HG03025 (cell line): Measurements from ENCODE around the gene CDK5RAP3.
"Not testable (repeated sequence)": the region's sequence is repeated elsewhere in the genome, so short reads cannot be mapped to it uniquely, and the experiment has no call there.

Experiments
- ATAC-seq: cut with Tn5 transposase; IDR thresholded peaks from one replicate; pipeline ENCODE4 v1.9.1; 2021; ENCODE audit warnings: mild to moderate bottlenecking, moderate library complexity; ENCODE audit not compliant: unreplicated experiment, low FRiP score

Gene CDK5RAP3

DNA sequence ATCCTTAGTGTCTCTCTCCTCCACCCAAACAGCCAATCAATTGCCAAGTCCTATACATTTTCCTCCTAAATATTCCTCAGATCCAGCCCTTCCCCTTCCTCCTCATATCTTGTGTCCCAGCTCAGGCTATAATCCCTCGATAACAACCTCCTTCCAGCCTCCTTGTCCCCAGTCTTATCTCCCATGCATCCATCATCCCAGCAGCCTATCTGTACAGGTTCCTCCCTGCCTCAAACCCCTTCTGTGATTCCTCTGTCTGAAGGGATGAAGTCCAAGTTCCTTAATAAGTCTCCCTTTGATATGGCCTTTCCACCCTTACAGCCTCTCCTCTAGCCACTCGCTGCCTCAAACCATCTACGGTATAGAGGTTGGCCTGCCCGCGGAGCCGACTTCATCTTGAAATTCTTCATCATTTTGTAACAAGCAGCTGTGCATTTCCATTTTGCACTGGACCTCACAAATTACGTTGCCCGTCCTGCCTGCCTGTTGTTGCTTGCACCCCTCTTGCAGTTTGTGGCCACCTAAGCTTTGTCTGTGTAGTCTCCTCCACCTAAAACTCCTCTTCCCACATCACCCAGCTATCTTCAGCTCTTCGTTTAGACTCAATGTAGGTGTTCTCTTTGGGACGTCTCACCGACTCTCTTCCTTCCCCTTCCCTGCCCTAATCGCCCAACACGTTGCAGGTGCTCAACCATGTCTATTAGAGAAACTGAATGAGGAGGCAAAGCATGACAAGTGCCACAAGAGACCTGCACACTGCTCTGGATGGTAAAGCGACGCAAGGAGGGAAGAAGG, 786 bp upstream of the CDK5RAP3 start:
- ATAC-seq, result no peak

DNA sequence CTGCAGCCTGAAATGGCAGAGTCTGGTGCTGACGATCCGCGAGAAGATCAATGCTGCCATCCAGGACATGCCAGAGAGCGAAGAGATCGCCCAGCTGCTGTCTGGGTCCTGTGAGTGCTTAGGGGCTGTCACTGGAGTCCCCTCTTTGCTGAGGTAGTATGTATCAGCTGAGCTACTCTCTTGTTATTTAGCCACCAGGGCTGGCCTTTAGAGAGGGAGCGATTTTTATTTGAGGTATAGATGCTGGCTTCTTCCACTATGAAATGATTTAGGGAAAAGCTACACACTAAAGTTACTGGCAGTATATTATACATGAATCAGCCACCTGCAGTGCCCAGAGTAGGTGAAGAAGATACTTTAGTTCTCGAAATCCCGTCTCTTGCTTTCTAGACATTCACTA, 2.6 kb downstream of the CDK5RAP3 start:
- no peak for ATAC-seq

DNA sequence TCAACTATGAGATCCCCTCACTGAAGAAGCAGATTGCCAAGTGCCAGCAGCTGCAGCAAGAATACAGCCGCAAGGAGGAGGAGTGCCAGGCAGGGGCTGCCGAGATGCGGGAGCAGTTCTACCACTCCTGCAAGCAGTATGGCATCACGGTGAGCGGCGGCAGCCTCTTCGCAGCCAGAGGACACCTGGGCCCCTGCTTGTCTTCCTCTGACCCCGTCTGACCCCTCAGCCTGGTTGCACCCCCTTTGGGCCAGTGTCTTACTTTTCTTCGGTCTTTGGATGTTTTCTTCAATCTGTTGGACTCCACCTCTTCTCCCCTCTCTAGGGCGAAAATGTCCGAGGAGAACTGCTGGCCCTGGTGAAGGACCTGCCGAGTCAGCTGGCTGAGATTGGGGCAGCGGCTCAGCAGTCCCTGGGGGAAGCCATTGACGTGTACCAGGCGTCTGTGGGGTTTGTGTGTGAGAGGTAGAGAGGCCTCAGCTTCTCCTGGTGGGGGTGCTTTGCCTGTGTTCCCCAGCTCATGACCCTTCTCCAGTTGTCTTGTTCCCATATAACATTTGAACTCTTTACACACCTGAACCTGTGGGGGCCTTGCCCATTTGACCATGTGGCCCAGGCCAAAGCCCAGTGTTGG, 4.4 kb downstream of the CDK5RAP3 start:
- ATAC-seq, result no peak

DNA sequence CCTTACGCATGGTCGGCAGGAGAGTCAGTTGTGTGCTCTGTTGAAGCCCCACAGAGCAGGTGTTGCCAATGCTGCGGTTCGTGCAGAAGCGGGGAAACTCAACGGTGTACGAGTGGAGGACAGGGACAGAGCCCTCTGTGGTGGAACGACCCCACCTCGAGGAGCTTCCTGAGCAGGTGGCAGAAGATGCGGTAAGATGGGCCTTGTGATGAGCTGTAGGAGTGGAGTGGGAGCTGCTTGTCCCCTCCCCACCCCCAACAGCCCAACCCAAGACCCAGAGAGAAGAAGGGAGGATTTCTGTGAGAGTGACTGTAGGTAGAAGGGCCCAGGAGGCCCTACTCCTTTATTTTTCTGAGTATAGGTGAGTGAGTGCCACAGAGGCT, 4.9 kb downstream of the CDK5RAP3 start:
- no peak for ATAC-seq

DNA sequence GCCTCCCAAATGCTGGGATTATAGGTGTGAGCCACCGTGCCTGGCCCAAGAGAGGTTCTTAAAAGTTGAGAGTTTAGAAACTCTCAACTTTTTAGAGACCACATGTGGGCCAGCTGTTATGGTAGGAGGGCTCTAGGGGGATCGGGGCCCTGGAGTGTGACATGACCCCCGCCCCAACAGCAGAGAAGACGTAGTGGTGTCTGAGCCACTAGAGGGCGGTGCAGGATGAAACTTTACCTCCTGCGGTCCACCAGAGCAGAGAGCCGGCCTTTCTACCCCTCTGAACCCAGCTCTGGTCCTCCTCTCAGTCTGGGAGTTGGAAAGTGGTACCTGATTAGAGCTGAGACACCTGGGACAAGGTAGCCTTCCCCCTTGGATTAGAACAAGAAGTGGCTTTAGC, 7.4 kb downstream of the CDK5RAP3 start:
- ATAC-seq, result no peak

DNA sequence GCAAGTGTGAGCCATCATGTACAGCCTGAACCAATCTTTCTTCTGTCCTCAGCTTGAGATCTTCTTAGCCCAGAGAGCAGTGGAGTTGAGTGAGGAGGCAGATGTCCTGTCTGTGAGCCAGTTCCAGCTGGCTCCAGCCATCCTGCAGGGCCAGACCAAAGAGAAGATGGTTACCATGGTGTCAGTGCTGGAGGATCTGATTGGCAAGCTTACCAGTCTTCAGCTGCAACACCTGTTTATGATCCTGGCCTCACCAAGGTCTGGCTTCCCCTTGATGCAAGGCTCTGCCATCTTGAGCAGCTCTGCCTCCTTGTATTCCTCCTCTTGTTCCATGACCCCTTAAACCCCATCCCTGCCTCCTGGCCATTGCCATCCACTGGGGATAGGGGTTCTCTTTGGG, 9.6 kb downstream of the CDK5RAP3 start:
- ATAC-seq, result no peak

DNA sequence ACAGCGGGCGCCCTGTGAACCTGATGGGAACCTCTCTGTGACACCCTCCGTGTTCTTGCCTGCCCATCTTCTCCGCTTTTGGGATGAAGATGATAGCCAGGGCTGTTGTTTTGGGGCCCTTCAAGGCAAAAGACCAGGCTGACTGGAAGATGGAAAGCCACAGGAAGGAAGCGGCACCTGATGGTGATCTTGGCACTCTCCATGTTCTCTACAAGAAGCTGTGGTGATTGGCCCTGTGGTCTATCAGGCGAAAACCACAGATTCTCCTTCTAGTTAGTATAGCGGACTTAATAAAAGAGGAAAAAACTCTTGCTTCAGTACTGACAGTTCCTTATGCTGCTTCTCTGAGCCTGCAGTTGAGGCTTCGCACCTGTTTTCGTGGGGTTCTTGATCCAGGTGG, 10.5 kb downstream of the CDK5RAP3 start:
- no peak for ATAC-seq

DNA sequence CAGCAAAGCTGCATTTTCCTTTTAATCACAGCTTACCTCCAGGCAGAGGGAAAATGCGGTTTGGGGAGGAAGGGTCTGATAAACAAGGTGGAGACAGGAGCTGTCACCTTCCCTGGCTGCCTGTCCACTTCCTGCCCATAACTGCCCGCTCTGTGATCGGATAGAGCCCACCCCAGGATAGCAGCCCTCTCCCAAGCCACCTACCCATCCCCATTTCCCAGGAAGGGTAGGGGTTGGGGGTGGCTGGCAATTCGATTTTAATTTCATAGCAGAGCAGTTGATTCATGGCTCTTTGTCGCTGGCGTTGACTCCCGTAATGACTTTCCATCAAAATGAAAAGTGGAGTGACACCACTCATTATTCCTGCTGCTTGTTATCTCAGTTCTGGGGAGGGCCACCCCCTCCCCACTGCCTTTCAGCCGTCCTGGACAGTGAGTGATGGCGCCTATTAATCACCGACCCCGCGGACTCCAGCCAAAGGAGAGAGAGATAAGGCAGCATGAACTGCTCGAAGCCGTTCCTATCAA, 11.2 kb downstream of the CDK5RAP3 start:
- ATAC-seq, result no peak

DNA sequence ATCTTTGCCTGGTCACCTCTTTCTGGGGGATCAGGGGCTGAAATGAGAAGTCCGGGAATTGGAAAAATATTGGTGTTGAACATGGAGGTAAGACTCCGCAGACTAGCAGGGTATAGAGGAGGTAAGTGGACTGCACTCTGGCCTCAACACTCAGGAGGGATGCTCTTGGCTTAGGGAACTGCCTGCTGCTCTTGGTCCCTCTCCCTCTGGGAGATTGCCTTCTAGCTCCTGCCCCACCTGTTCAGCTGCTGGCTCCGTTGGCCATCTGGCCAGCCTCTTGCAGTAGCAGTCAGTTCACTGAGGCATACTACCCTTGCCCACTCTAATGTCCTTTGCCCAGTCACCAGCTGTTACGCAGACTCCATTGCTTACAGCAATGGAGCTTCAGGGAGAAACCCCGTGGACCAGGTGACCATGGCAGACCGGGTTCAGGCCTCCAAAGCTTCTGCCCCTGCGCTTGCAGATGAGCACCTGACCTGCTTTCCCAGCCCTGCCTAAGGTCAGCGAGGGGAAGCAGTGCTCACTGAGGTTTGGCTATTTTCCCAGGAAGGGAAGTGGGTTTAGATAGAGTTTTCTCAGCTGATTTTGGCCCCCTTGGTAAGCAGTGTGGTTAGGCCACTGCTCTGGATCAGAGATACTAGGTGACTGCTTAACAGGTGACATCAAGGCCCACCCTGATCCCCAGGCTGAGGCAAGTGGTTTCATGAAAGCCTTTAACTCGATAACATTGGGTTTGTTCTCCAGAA, 11.9 kb downstream of the CDK5RAP3 start:
- ATAC-seq, result no peak

DNA sequence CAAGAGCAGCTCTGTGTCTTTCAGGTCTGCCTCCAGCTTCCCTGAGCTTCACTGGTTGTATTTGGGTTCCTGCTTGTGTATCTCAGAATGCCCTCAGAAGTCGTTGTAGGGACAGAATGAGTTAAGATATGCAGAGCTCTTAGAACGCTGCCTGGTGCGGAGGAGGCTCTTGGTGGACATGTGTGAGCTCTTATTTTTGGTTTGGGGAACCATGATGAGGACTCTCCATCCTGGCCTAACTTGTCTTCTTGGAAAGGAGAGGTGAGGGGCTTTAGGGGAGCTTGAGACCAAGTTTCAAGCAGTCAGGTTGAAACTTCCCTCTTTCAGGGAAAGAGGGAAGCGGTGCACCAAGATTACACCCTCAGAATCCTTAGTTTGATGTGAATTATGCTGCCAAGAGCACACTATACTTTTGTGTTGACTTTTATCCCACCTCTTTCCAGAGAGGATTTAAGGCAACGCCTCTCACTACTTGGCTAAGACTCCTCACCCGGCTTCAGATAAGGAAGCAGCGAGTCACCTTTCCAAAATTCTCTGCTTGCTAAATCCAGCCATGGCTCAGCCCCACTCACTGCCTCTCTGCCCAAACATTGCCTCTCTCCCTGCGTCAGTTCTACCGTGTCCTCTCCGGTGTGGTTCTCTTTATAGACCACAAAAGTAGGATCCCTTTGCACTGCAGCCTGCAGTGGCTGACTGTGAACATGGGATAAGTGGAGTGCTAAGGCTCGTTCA, 12.7 kb downstream of the CDK5RAP3 start:
- no peak for ATAC-seq

DNA sequence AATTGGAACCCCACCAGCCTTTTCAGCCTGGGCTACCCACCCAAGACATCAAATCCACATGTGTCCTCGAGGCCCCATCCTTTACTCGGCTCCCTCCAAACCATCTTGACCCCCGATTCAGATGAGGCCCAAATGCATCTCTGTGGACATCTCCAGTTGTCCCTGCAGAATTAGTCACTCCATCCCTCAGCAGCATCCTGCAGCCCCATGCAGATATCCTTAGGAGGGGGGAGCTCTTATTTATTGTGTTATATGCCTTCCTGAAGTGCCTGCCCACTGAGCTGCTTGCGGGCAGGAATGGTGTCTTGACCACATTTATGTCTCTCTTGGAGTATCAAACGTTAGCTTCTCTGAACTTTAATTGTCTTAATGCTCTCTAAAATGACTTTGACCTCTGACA, 15.6 kb downstream of the CDK5RAP3 start:
- ATAC-seq, result no peak

DNA sequence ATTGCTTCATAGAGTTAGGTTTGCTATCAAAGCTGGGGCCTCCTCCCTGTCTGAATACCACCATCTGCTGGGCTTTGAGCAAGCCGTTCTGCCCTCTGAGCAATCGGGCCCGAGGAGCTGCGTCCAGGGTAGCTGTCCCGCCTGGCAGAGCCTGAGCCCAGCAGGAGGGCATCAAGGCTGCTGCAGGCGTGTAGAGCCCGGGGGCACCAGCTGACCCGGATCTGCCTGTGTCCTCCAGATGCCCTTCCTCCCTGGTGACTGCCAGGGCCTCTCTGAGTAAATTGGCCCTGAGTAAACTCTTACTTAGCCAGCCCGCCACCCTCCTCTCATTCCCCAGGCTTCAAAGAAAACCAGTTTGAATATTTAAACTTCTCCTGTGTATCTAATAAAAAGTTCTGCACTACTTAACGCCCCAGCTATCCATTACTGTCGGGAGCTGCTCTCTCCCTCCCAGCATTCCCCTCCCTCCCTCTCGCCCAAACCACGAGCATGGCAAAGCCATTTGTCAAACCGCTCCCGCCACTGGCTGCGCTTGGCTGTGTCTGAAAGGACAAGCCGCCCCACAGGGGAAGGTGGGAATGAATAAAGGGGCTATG, 16.4 kb downstream of the CDK5RAP3 start:
- ATAC-seq, result no peak

DNA sequence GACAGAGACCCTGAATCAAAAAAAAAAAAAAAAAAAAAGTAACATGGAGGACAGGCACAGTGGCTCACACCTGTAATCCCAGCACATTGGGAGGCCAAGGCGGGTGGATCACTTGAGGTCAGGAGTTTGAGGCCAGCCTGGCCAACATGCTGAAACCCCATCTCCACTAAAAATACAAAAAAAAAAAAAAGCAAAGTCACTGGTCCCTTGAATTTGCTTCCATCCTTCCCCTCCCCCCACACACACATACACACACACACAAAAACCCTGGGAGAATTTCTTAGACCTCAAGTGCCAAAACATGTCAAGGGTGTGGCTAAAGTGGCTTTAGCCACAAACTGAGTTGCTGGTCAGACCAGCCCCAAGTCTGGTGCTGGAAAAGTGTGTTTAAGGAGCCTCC, 17.5 kb downstream of the CDK5RAP3 start:
- ATAC-seq, result not testable (repeated sequence)

DNA sequence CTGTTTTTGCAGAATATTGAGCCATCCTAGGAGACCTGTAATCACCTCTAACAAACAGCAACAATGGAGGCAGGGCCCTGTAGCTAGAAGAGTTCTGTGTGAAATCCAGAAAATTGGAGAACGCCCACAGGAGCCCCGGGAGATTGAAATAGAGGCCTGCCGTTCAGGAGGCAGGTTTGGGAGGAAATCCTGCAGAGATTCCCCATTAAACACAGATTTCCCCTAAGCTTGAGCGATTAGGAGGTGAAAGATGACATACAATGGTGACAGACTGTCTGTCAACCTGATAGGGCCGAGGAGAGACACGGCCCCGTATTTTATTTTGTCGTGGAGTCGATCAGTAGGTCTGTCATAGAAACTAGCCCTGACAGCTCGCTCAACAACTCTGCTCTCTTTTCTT, 18.2 kb downstream of the CDK5RAP3 start:
- no peak for ATAC-seq

DNA sequence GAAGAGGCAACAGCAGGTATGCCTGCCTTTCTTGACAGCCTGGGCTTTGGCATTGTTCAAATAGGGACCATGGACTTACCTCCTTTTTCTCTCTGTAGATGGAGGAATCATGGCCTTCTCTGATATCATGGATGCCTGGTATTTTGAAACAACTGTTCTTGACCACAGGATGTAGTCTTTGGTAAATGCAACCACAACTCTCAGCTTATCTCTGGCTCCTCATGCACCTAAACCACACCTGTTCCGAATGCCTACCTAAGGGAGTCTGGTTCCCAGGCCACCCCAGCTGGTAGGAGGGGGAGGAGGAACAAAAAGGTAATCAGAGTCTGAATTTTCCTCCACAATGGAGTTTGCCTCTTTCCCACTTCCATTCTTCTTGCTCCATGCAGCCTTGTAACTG, 18.8 kb downstream of the CDK5RAP3 start:
- ATAC-seq, result no peak

DNA sequence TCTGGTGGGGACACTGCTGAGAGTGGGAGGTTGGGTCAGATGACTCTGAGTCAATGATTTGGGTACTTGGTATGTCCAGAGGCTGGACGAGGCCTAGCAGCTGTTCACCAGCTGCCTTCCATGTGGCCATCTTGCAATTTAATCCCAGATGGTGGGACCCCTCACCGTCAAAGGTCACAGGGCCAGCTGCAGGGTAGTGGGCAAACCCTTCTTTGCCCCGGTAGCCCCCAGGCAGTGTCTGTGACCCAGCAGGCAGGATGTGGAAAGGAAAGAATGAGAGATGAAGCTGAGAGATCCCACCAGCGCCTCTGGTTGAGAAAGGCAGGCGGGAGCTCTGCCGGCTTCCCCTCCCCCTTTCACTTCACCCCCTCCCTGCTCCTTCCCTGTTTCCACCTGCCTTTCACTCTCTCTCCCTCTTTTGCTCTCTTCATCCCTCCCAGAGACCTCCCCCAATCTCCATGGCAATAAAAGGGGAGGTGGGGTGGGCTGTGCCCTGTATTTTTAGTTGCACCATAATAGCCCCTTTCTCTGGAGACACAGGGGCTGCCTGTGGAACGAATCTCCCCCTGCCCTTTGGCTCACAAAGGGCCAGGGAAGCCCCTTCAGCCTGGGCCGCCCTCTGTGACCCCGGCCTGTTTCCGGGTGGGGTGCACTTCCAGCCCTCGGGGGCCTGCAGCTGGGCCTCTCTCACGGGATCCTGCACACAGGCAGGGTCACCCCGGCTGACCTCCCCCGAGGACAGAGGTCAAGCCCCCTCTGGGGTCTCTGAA, 20.2 kb downstream of the CDK5RAP3 start:
- no peak for ATAC-seq

DNA sequence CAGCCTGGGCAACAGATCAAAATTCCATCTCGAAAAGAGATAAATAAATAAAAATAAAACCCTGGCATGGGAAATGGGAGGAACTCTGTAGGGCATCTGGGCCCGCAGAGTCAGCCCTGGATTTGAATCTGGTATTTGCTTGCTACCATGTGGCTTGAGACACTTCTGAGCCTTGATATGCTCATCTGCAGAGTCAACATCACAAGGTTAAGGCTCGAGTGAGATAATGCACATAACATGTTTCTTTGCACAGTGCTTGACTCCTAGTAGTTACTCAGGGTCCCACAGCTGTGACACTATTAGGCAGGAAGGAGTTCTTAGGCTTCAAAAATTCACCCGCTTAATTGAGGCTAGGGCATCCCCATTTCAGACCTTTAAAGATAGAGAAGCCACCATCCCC, 21.3 kb downstream of the CDK5RAP3 start:
- no peak for ATAC-seq

DNA sequence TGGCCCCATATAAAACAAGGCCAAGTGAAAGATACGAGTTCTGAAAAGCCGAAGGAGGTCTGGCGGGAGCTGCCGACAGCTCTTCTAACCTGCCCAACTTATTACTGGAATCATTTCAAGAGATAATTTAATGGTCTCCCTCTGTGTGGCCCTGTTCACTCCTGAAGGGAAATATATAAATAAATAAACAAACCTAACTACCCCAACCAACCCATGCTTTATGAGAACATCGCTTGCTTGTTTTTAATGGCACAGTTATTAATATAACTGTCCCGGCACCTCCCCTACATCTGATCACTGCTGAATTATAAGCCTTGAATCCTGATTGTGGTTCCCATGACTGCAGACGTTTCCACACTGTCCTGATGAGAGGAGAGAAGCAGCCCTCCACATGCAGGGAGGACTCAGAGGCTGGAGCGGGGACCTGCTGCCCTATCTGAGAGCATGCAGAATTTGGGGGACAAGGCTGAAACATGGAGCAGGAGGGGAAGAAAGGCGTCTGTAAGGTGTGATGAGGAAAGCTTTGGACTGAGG, 22.2 kb downstream of the CDK5RAP3 start:
- ATAC-seq, result no peak

DNA sequence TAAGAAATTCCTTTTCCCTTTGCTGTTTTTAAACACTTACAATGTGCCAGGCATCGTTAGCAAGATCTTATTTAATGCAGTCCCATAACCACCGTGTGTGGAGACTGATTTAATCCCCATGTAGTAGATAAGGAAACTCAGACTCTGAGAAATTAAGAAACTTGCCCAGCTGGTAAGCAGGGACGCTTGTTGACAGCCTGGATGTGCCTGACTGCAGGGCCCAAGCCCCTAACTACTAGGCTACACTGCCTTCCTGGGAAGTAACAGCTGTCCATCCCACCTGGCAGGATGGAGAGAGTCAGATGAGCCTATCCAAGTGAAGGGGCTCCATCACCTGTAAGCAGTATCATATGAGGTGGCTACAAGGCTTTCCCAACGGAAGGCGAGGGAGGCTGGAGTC, 23.1 kb downstream of the CDK5RAP3 start:
- no peak for ATAC-seq
